ENCODE results near the gene MTCL1. TPM values are rescaled to one million over a fixed set of nuclear protein-coding genes. Genes with fewer than 3 reads are reported as not detected.

Gene MTCL1
- total RNA-seq, 1 experiment from 2014 or later: 22.7 TPM

DNA sequence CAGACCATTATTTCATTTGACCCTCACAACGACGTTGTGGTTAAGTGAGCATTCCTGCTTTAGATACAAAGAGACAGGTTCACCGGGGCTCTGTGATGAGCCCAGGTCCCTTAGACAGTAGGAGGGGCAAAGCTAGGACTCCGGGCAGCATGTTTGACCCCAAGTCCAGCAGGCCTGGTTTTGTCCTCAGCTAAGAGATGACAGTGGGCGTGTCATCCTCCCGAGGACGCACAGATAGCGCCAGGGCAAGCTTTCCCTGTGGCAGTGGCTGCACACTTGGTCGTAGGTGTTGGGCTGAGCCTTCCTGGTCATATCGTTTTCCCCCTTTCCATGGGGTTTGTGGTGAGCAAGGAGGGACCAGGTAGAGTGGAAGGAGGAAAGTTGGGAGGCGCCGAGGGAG is 76.3 kb downstream of the MTCL1 start:
- ChIA-PET RAD21 (ENCODE audit: low non-redundant PET in 1 of 2, low total read pairs in 2 of 2, uncharacterized antibody in 2 of 2, unreplicated experiment in 2 of 2) (no interaction called here), POLR2A (no interaction called here), CTCF (no interaction called here)
- Histone ChIP-seq H2AFZ (ENCODE audit: low read depth, low read length, poor library complexity, severe bottlenecking) (no peak overlapping the region), H4K20me1 (ENCODE audit: insufficient read depth) (no peaks in the 10 kb centered on the region), H3K79me2 (ENCODE audit: insufficient read depth, low read length) (no peaks in the 10 kb centered on the region), H3K36me3 (ENCODE audit: control insufficient read depth in 1 of 2, insufficient read depth in 2 of 2, low read length in 2 of 2) (peaks cover 0 to 7% of the 10 kb centered on the region in 2 experiments; a peak in 1 of 4 replicates), H3K4me3 (replicated peaks in 1 of 2; ENCODE audit: low read depth in 1 of 2, low read length in 2 of 2) (no peak overlapping the region), H3K9me2 (ENCODE audit: insufficient read depth) (no peaks in the 10 kb centered on the region), H3K4me1 (ENCODE audit: control insufficient read depth in 1 of 2, insufficient read depth in 2 of 2, low read length in 2 of 2) (no peaks in the 10 kb centered on the region), H3K27me3 (ENCODE audit: insufficient read depth, low read length) (no peaks in the 10 kb centered on the region), H3K4me2 (ENCODE audit: low read length) (no peak overlapping the region), H3K9ac (ENCODE audit: low read length) (no peak overlapping the region), H3K27ac (ENCODE audit: low read depth, low read length) (no peak overlapping the region), H3K9me3 (ENCODE audit: control insufficient read depth in 1 of 2, insufficient read depth in 1 of 2, low read depth in 1 of 2, low read length in 2 of 2) (no peaks in the 10 kb centered on the region)
- no peak for TF ChIP-seq EGR1 (IDR thresholded peaks at IDR 0.05; ENCODE audit: low read depth)
- TF ChIP-seq EZH2phosphoT487 (IDR thresholded peaks at IDR 0.05; ENCODE audit: borderline replicate concordance): no peak
- no peak for TF ChIP-seq EZH2 (IDR thresholded peaks at IDR 0.05)
- TF ChIP-seq, protein P1, sequence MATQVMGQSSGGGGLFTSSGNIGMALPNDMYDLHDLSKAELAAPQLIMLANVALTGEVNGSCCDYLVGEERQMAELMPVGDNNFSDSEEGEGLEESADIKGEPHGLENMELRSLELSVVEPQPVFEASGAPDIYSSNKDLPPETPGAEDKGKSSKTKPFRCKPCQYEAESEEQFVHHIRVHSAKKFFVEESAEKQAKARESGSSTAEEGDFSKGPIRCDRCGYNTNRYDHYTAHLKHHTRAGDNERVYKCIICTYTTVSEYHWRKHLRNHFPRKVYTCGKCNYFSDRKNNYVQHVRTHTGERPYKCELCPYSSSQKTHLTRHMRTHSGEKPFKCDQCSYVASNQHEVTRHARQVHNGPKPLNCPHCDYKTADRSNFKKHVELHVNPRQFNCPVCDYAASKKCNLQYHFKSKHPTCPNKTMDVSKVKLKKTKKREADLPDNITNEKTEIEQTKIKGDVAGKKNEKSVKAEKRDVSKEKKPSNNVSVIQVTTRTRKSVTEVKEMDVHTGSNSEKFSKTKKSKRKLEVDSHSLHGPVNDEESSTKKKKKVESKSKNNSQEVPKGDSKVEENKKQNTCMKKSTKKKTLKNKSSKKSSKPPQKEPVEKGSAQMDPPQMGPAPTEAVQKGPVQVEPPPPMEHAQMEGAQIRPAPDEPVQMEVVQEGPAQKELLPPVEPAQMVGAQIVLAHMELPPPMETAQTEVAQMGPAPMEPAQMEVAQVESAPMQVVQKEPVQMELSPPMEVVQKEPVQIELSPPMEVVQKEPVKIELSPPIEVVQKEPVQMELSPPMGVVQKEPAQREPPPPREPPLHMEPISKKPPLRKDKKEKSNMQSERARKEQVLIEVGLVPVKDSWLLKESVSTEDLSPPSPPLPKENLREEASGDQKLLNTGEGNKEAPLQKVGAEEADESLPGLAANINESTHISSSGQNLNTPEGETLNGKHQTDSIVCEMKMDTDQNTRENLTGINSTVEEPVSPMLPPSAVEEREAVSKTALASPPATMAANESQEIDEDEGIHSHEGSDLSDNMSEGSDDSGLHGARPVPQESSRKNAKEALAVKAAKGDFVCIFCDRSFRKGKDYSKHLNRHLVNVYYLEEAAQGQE (IDR thresholded peaks at IDR 0.05; ENCODE audit: low read depth): no peak
- TF ChIP-seq CBX3 (IDR thresholded peaks at IDR 0.05; ENCODE audit: low read depth): no peak
- TF ChIP-seq, protein P2, sequence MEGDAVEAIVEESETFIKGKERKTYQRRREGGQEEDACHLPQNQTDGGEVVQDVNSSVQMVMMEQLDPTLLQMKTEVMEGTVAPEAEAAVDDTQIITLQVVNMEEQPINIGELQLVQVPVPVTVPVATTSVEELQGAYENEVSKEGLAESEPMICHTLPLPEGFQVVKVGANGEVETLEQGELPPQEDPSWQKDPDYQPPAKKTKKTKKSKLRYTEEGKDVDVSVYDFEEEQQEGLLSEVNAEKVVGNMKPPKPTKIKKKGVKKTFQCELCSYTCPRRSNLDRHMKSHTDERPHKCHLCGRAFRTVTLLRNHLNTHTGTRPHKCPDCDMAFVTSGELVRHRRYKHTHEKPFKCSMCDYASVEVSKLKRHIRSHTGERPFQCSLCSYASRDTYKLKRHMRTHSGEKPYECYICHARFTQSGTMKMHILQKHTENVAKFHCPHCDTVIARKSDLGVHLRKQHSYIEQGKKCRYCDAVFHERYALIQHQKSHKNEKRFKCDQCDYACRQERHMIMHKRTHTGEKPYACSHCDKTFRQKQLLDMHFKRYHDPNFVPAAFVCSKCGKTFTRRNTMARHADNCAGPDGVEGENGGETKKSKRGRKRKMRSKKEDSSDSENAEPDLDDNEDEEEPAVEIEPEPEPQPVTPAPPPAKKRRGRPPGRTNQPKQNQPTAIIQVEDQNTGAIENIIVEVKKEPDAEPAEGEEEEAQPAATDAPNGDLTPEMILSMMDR (IDR thresholded peaks at IDR 0.05 in 2 of 3, conservative IDR thresholded peaks at IDR 0.05 in 1 of 3; ENCODE audit: borderline replicate concordance in 1 of 3, insufficient read depth in 1 of 3, low read depth in 2 of 3, low read length in 2 of 3): no peak
- intact Hi-C loops (cut with micrococcal nuclease): no loop called here
- DNase-seq (ENCODE audit: low read depth, low spot score) (no peak), ATAC-seq (no peak)
- BruUV-seq (replicated peaks): no TSS peak

Measured in HCT116 (cell line).